Measurements from ENCODE around the gene S1PR2. TPM values are rescaled to one million over a fixed set of nuclear protein-coding genes. Genes with fewer than 3 reads are reported as not detected.
A peak's percentile ranks its signal among the peaks of the same experiment; 100 is the strongest.

Gene S1PR2
- total and polyA plus RNA-seq, 7 experiments from 2014 or later, result 0.64 to 6.8 (median 4.1) TPM

GRCh38 chr19:10226021-10226375, 5.1 kb downstream of the S1PR2 start:
- Histone ChIP-seq H3K27ac (ENCODE audit: low read depth, low read length) (no peak overlapping the region), H3K27me3 (ENCODE audit: control insufficient read depth in 2 of 2, insufficient read depth in 2 of 2, low read length in 2 of 2) (no peaks in the 10 kb centered on the region), H3K9me3 (ENCODE audit: control insufficient read depth in 2 of 3, low read length in 3 of 3) (no peaks in the 10 kb centered on the region), H3K4me3 (ENCODE audit: low read length) (no peak overlapping the region), H3K4me1 (ENCODE audit: control insufficient read depth in 2 of 2, insufficient read depth in 2 of 2, low read length in 2 of 2) (peaks cover 8 to 12% of the 10 kb centered on the region in 2 donors), H3K36me3 (ENCODE audit: control insufficient read depth in 2 of 3, insufficient read depth in 3 of 3, low read length in 3 of 3) (peaks cover 0 to 17% (median 0%) of the 10 kb centered on the region in 3 experiments)
- ChIA-PET CTCF (interaction anchor here (0.6 to 5.1 kb wide), 3 partner anchors 24 to 162 kb away, joined by 3 to 44 read pairs (median 4); partner anchors contain the start of gene MRPL4), POLR2A (interaction anchor here (0.9 to 1.8 kb wide), 3 partner anchors 8 to 24 kb away, joined by 4 to 5 read pairs (median 5); no protein-coding TSS in a partner anchor)
- H3K36me3 Mint-ChIP-seq, result peaks cover 0 to 11% (median 5%) of the 10 kb centered on the region in 5 donors
- H3K27me3 Mint-ChIP-seq, result no peaks in the 10 kb centered on the region
- H3K4me3 Mint-ChIP-seq, result no peak overlapping the region
- H3K27ac Mint-ChIP-seq, result peak overlapping the region in 2 of 9 donors; percentile 18 to 28
- H3K9me3 Mint-ChIP-seq, result no peaks in the 10 kb centered on the region
- no peak for DNase-seq
- intact Hi-C loops (cut with micrococcal nuclease), result no loop called here
- H3K4me1 Mint-ChIP-seq, result peaks cover 7 to 20% (median 14%) of the 10 kb centered on the region in 7 donors
- no peak for ATAC-seq

- Histone ChIP-seq H3K9me3 (ENCODE audit: control insufficient read depth in 2 of 3, low read length in 3 of 3) (no peaks in the 10 kb centered on the region), H3K27ac (ENCODE audit: low read depth, low read length) (no peak overlapping the region), H3K4me1 (ENCODE audit: control insufficient read depth in 2 of 2, insufficient read depth in 2 of 2, low read length in 2 of 2) (peaks cover 2 to 5% of the 10 kb centered on the region in 2 donors), H3K27me3 (ENCODE audit: control insufficient read depth in 2 of 2, insufficient read depth in 2 of 2, low read length in 2 of 2) (no peaks in the 10 kb centered on the region), H3K36me3 (ENCODE audit: control insufficient read depth in 2 of 3, insufficient read depth in 3 of 3, low read length in 3 of 3) (peaks cover 0 to 9% (median 0%) of the 10 kb centered on the region in 3 experiments), H3K4me3 (ENCODE audit: low read length) (no peak overlapping the region)
- no peaks in the 10 kb centered on the region for H3K27me3 Mint-ChIP-seq
- H3K4me1 Mint-ChIP-seq, result peaks cover under 1 to 14% (median 11%) of the 10 kb centered on the region in 7 donors
- H3K36me3 Mint-ChIP-seq, result peaks cover 0 to 11% (median 5%) of the 10 kb centered on the region in 5 donors
- POLR2A ChIA-PET, result no interaction called here
- no peak overlapping the region for H3K4me3 Mint-ChIP-seq
- no peak overlapping the region for H3K27ac Mint-ChIP-seq
- H3K9me3 Mint-ChIP-seq, result no peaks in the 10 kb centered on the region
- intact Hi-C loops (cut with micrococcal nuclease), result no loop called here
- ATAC-seq (no peak), DNase-seq (no peak)
- CTCF ChIA-PET, result interaction anchor here (0.6 kb wide), 2 partner anchors 291 to 362 kb away, joined by 3 to 5 read pairs; no protein-coding TSS in a partner anchor
Measured at GRCh38 chr19:10224337-10224736, 6.8 kb downstream of the S1PR2 start.

GRCh38 chr19:10223488-10224213, 7.5 kb downstream of the S1PR2 start:
- H3K4me1 Mint-ChIP-seq, result peaks cover 0 to 10% (median 7%) of the 10 kb centered on the region in 7 donors
- DNase-seq (no peak), ATAC-seq (no peak)
- no peak overlapping the region for H3K27ac Mint-ChIP-seq
- no peaks in the 10 kb centered on the region for H3K27me3 ChIP-seq (ENCODE audit: control insufficient read depth in 2 of 2, insufficient read depth in 2 of 2, low read length in 2 of 2)
- no peaks in the 10 kb centered on the region for H3K9me3 Mint-ChIP-seq
- no peaks in the 10 kb centered on the region for H3K27me3 Mint-ChIP-seq
- CTCF ChIA-PET, result interaction anchor here (1.2 kb wide), 1 partner anchor 10 kb away, joined by 5 read pairs; no protein-coding TSS in a partner anchor
- peaks cover 0 to 9% (median 0%) of the 10 kb centered on the region in 3 experiments for H3K36me3 ChIP-seq (ENCODE audit: control insufficient read depth in 2 of 3, insufficient read depth in 3 of 3, low read length in 3 of 3)
- no peaks in the 10 kb centered on the region for H3K4me1 ChIP-seq (ENCODE audit: control insufficient read depth in 2 of 2, insufficient read depth in 2 of 2, low read length in 2 of 2)
- H3K4me3 ChIP-seq (ENCODE audit: low read length), result no peak overlapping the region
- no peaks in the 10 kb centered on the region for H3K9me3 ChIP-seq (ENCODE audit: control insufficient read depth in 2 of 3, low read length in 3 of 3)
- POLR2A ChIA-PET, result interaction anchor here (0.6 to 0.7 kb wide), 3 partner anchors 9 to 284 kb away, joined by 3 to 4 read pairs (median 3); no protein-coding TSS in a partner anchor
- intact Hi-C loops (cut with micrococcal nuclease), result no loop called here
- no peak overlapping the region for H3K27ac ChIP-seq (ENCODE audit: low read depth, low read length)
- peaks cover 0 to 11% (median 5%) of the 10 kb centered on the region in 5 donors for H3K36me3 Mint-ChIP-seq
- no peak overlapping the region for H3K4me3 Mint-ChIP-seq

- H3K27me3 ChIP-seq (ENCODE audit: control insufficient read depth in 2 of 2, insufficient read depth in 2 of 2, low read length in 2 of 2), result no peaks in the 10 kb centered on the region
- no peak for DNase-seq
- intact Hi-C loops (cut with micrococcal nuclease), result no loop called here
- peaks cover 0 to 9% (median 0%) of the 10 kb centered on the region in 3 experiments for H3K36me3 ChIP-seq (ENCODE audit: control insufficient read depth in 2 of 3, insufficient read depth in 3 of 3, low read length in 3 of 3)
- Mint-ChIP-seq H3K9me3 (no peaks in the 10 kb centered on the region), H3K36me3 (peaks cover 0 to 11% (median 5%) of the 10 kb centered on the region in 5 donors), H3K27me3 (no peaks in the 10 kb centered on the region), H3K27ac (peak overlapping the region in 1 of 9 donors; percentile 29), H3K4me1 (peaks cover 0 to 10% (median 7%) of the 10 kb centered on the region in 7 donors), H3K4me3 (no peak overlapping the region)
- ChIA-PET POLR2A (no interaction called here), CTCF (interaction anchor here (0.7 to 1.2 kb wide), 3 partner anchors 11 to 273 kb away, joined by 5 to 8 read pairs (median 5); partner anchors contain the start of gene DNMT1)
- H3K4me1 ChIP-seq (ENCODE audit: control insufficient read depth in 2 of 2, insufficient read depth in 2 of 2, low read length in 2 of 2), result no peaks in the 10 kb centered on the region
- ATAC-seq, result no peak
- H3K27ac ChIP-seq (ENCODE audit: low read depth, low read length), result no peak overlapping the region
- H3K4me3 ChIP-seq (ENCODE audit: low read length), result no peak overlapping the region
- no peaks in the 10 kb centered on the region for H3K9me3 ChIP-seq (ENCODE audit: control insufficient read depth in 2 of 3, low read length in 3 of 3)
Measured at GRCh38 chr19:10222201-10222890, 8.8 kb downstream of the S1PR2 start.

- no peaks in the 10 kb centered on the region for H3K4me1 ChIP-seq (ENCODE audit: control insufficient read depth in 2 of 2, insufficient read depth in 2 of 2, low read length in 2 of 2)
- peak overlapping the region in 1 of 9 donors; percentile 28 for H3K27ac Mint-ChIP-seq
- peaks cover 0 to 11% (median 5%) of the 10 kb centered on the region in 5 donors for H3K36me3 Mint-ChIP-seq
- ATAC-seq, result no peak
- POLR2A ChIA-PET, result interaction anchor here (0.6 kb wide), 1 partner anchor 23 kb away, joined by 3 read pairs; no protein-coding TSS in a partner anchor
- H3K27me3 ChIP-seq (ENCODE audit: control insufficient read depth in 2 of 2, insufficient read depth in 2 of 2, low read length in 2 of 2), result no peaks in the 10 kb centered on the region
- peaks cover 0 to 8% (median 3%) of the 10 kb centered on the region in 7 donors for H3K4me1 Mint-ChIP-seq
- H3K36me3 ChIP-seq (ENCODE audit: control insufficient read depth in 2 of 3, insufficient read depth in 3 of 3, low read length in 3 of 3), result peaks cover 0 to 9% (median 0%) of the 10 kb centered on the region in 3 experiments
- H3K27ac ChIP-seq (ENCODE audit: low read depth, low read length), result no peak overlapping the region
- CTCF ChIA-PET, result no interaction called here
- H3K4me3 ChIP-seq (ENCODE audit: low read length), result no peak overlapping the region
- no peaks in the 10 kb centered on the region for H3K9me3 ChIP-seq (ENCODE audit: control insufficient read depth in 2 of 3, low read length in 3 of 3)
- DNase-seq, result no peak
- intact Hi-C loops (cut with micrococcal nuclease), result no loop called here
- no peaks in the 10 kb centered on the region for H3K9me3 Mint-ChIP-seq
- no peaks in the 10 kb centered on the region for H3K27me3 Mint-ChIP-seq
- no peak overlapping the region for H3K4me3 Mint-ChIP-seq
Measured at GRCh38 chr19:10220695-10221094, 10.4 kb downstream of the S1PR2 start.

GRCh38 chr19:10219678-10220077, 11.5 kb downstream of the S1PR2 start:
- no peaks in the 10 kb centered on the region for H3K27me3 Mint-ChIP-seq
- Histone ChIP-seq H3K4me3 (ENCODE audit: low read length) (no peak overlapping the region), H3K36me3 (ENCODE audit: control insufficient read depth in 2 of 3, insufficient read depth in 3 of 3, low read length in 3 of 3) (peaks cover 0 to 9% (median 0%) of the 10 kb centered on the region in 3 experiments), H3K27me3 (ENCODE audit: control insufficient read depth in 2 of 2, insufficient read depth in 2 of 2, low read length in 2 of 2) (no peaks in the 10 kb centered on the region), H3K27ac (ENCODE audit: low read depth, low read length) (no peak overlapping the region), H3K4me1 (ENCODE audit: control insufficient read depth in 2 of 2, insufficient read depth in 2 of 2, low read length in 2 of 2) (no peaks in the 10 kb centered on the region), H3K9me3 (ENCODE audit: control insufficient read depth in 2 of 3, low read length in 3 of 3) (no peaks in the 10 kb centered on the region)
- H3K36me3 Mint-ChIP-seq, result peaks cover 0 to 11% (median 5%) of the 10 kb centered on the region in 5 donors
- CTCF ChIA-PET, result interaction anchor here (0.7 kb wide), 2 partner anchors 32 to 1768 kb away, joined by 3 read pairs; no protein-coding TSS in a partner anchor
- intact Hi-C loops (cut with micrococcal nuclease), result loop anchor here in 1 of 2 donors (2.0 to 5.0 kb wide), 2 partner anchors 17 to 33 kb away; partner anchors contain the start of gene MRPL4
- peaks cover 0 to 8% (median 3%) of the 10 kb centered on the region in 7 donors for H3K4me1 Mint-ChIP-seq
- ATAC-seq (peak; percentile 81), DNase-seq (peak in 3 of 9 donors; percentile 17 to 33 (median 17))
- H3K4me3 Mint-ChIP-seq, result no peak overlapping the region
- H3K9me3 Mint-ChIP-seq, result no peaks in the 10 kb centered on the region
- POLR2A ChIA-PET, result interaction anchor here (0.6 to 0.8 kb wide), 2 partner anchors 17 to 78 kb away, joined by 3 read pairs; no protein-coding TSS in a partner anchor
- no peak overlapping the region for H3K27ac Mint-ChIP-seq

Measured in naive thymus-derived CD4-positive, alpha-beta T cell (primary cell).